NCI-H1092 (cell line): Measurements from ENCODE around the gene THTPA.
A peak's percentile ranks its signal among the peaks of the same experiment; 100 is the strongest.
"Not testable (repeated sequence)": the region's sequence is repeated elsewhere in the genome, so short reads cannot be mapped to it uniquely, and the experiment has no call there.

Experiments
- DNase-seq: peaks from one replicate; lab custom pipeline; 2025; lab: John Stamatoyannopoulos, UW

THTPA gene

GRCh38 chr14:23533652-23534435, 22.2 kb upstream of the THTPA start:
- no peak for DNase-seq

- no peak for DNase-seq
Measured at GRCh38 chr14:23535943-23536342, 20.1 kb upstream of the THTPA start.

- DNase-seq: no peak
Measured at GRCh38 chr14:23536494-23536893, 19.6 kb upstream of the THTPA start.

- not testable (repeated sequence) for DNase-seq
Measured at GRCh38 chr14:23536906-23537305, 19.2 kb upstream of the THTPA start.

GRCh38 chr14:23537351-23538049, 18.6 kb upstream of the THTPA start:
- DNase-seq: no peak

GRCh38 chr14:23538050-23538718, 17.9 kb upstream of the THTPA start:
- DNase-seq: no peak

GRCh38 chr14:23538785-23539184, 17.3 kb upstream of the THTPA start:
- DNase-seq: peak; percentile 27

GRCh38 chr14:23539248-23540140, 16.6 kb upstream of the THTPA start:
- peak; percentile 40 for DNase-seq

GRCh38 chr14:23540141-23540469, 16.0 kb upstream of the THTPA start:
- DNase-seq: no peak

- DNase-seq: no peak
Measured at GRCh38 chr14:23542261-23542660, 13.8 kb upstream of the THTPA start.

GRCh38 chr14:23543403-23543802, 12.7 kb upstream of the THTPA start:
- no peak for DNase-seq

- peak; percentile 72 for DNase-seq
Measured at GRCh38 chr14:23544511-23545447, 11.3 kb upstream of the THTPA start.

- no peak for DNase-seq
Measured at GRCh38 chr14:23545740-23546365, 10.2 kb upstream of the THTPA start.

GRCh38 chr14:23546450-23547035, 9.5 kb upstream of the THTPA start:
- no peak for DNase-seq

- no peak for DNase-seq
Measured at GRCh38 chr14:23547924-23548323, 8.1 kb upstream of the THTPA start.

- DNase-seq: no peak
Measured at GRCh38 chr14:23548351-23549318, 7.4 kb upstream of the THTPA start.

GRCh38 chr14:23550131-23550811, 5.8 kb upstream of the THTPA start:
- no peak for DNase-seq

- no peak for DNase-seq
Measured at GRCh38 chr14:23550812-23551265, 5.2 kb upstream of the THTPA start.
